A549 (cell line): ENCODE measurements around the gene COG6. TPM values are rescaled to one million over a fixed set of nuclear protein-coding genes. Genes with fewer than 3 reads are reported as not detected.

ENCODE experiments used
- ATAC-seq, 2 experiments: fragments of 200-7000 bp in 1 of 2; fragments of >200 bp in 1 of 2; cut with Nextera tagmentation in 1 of 2; cut with Tn5 transposase in 1 of 2; 3 replicates each; pipeline versions ENCODE4 v1.8.0 to v1.9.1; 2018 to 2020; ENCODE audit warnings: mild to moderate bottlenecking in 1 of 2, moderate library complexity in 1 of 2
- CTCF ChIA-PET: fragments of 300-600 bp; sonication (Branson Sonifier 250); formaldehyde crosslinking; extraction: SDS; loops from one replicate; lab custom pipeline; 2021; ENCODE audit warnings: antibody characterized with exemption, inconsistent platforms; lab: Yijun Ruan, JAX
- POLR2A ChIA-PET: fragments of 350-600 bp; formaldehyde crosslinking; extraction: SDS; loops from one replicate; lab custom pipeline; 2021; ENCODE audit warnings: antibody characterized with exemption, inconsistent platforms; lab: Yijun Ruan, JAX
- DNase-seq, 2 experiments: peaks; one replicate each; pipeline versions ENCODE4 v3.0.0 to v3.0.0-alpha.2; 2011 to 2016; ENCODE audit warnings: low read depth in 1 of 2, low spot score in 1 of 2
- FAIRE-seq: peaks from 2 replicates; lab custom pipeline; 2011; peaks lifted over from hg19 to GRCh38; lab: Jason Lieb, UNC
- H3K27ac ChIP-seq, 2 experiments: fragments of >200 bp; sonication (Bioruptor Twin); formaldehyde crosslinking; 3 replicates each; pipeline ENCODE4 v1.5.1; 2016 to 2017
- H3K4me1 ChIP-seq: fragments of >200 bp; sonication (Bioruptor Twin); formaldehyde crosslinking; 3 replicates; pipeline ENCODE4 v1.6.1; 2016
- H3K4me2 ChIP-seq: fragments of >200 bp; sonication (Bioruptor Twin); formaldehyde crosslinking; 3 replicates; pipeline ENCODE4 v1.6.1; 2016
- H3K4me3 ChIP-seq: fragments of >200 bp; sonication (Bioruptor Twin); formaldehyde crosslinking; 3 replicates; pipeline ENCODE4 v1.5.1; 2016
- H3K9me3 ChIP-seq: fragments of >200 bp; sonication (Bioruptor Twin); formaldehyde crosslinking; 3 replicates; pipeline ENCODE4 v1.6.1; 2016
- ATOH8 ChIP-seq: fragments of 250-450 bp; sonication (Bioruptor Pico); IDR thresholded peaks from 2 replicates; pipeline ENCODE4 v1.5.0; 2020; ENCODE audit warnings: low read depth, mild to moderate bottlenecking, moderate library complexity
- BCL3 ChIP-seq: fragments of >200 bp; sonication (Bioruptor Twin); formaldehyde crosslinking; IDR thresholded peaks from 3 replicates; pipeline ENCODE4 v1.6.1; 2016
- CHD4 ChIP-seq: fragments of 200-600 bp; sonication (generic); IDR thresholded peaks from 2 replicates; pipeline ENCODE4 v1.6.1; 2016; ENCODE audit warnings: antibody characterized with exemption, mild to moderate bottlenecking, borderline replicate concordance
- E2F6 ChIP-seq: IDR thresholded peaks from 2 replicates; pipeline ENCODE4 v1.6.1; 2012; ENCODE audit warnings: low read depth, borderline replicate concordance
- ESRRA ChIP-seq: fragments of 150-350 bp; IDR thresholded peaks from 2 replicates; pipeline ENCODE4 v1.6.1; 2014; ENCODE audit warnings: mild to moderate bottlenecking, low read length, borderline replicate concordance
- FOSB ChIP-seq: fragments of 250-450 bp; sonication (Bioruptor Pico); IDR thresholded peaks from 2 replicates; pipeline ENCODE4 v1.5.0; 2020; ENCODE audit warnings: mild to moderate bottlenecking, moderate library complexity
- FOSL2 ChIP-seq, 2 experiments: fragments of 450-650 bp in 1 of 2; fragments of >200 bp in 1 of 2; sonication (Bioruptor Twin) in 1 of 2; formaldehyde crosslinking; IDR thresholded peaks; 2 replicates each; pipeline versions ENCODE4 v1.5.0 to v1.6.1; 2016 to 2020; ENCODE audit warnings: mild to moderate bottlenecking in 1 of 2, moderate library complexity in 1 of 2
- FOXS1 ChIP-seq: fragments of 250-450 bp; sonication (Bioruptor Pico); IDR thresholded peaks from 2 replicates; pipeline ENCODE4 v1.5.0; 2020; ENCODE audit warnings: mild to moderate bottlenecking, moderate library complexity
- HEYL ChIP-seq: fragments of 250-450 bp; sonication (Bioruptor Pico); IDR thresholded peaks from 2 replicates; pipeline ENCODE4 v1.8.0; 2021; ENCODE audit warnings: mild to moderate bottlenecking, moderate library complexity
- HOXB5 ChIP-seq: fragments of 250-450 bp; sonication (Bioruptor Pico); IDR thresholded peaks from 2 replicates; pipeline ENCODE4 v1.5.0; 2020; ENCODE audit warnings: mild to moderate bottlenecking, moderate library complexity
- JUN ChIP-seq, 2 experiments: fragments of >200 bp; sonication (Bioruptor Twin); formaldehyde crosslinking; IDR thresholded peaks; 2 replicates in 1 of 2; 3 replicates in 1 of 2; pipeline ENCODE4 v1.6.1; 2016 to 2017
- KDM1A ChIP-seq: fragments of 200-600 bp; sonication (generic); IDR thresholded peaks from 2 replicates; pipeline ENCODE4 v1.6.1; 2016; ENCODE audit warnings: low read depth, mild to moderate bottlenecking
- KDM5A ChIP-seq: fragments of 200-600 bp; sonication (generic); IDR thresholded peaks from 2 replicates; pipeline ENCODE4 v1.6.1; 2016; ENCODE audit warnings: antibody characterized with exemption, mild to moderate bottlenecking
- MYC ChIP-seq: IDR thresholded peaks from 2 replicates; pipeline ENCODE4 v1.6.1; 2012; ENCODE audit warnings: mild to moderate bottlenecking, inconsistent platforms, low read length, improper control_type of control experiment, borderline replicate concordance
- NPAS2 ChIP-seq: fragments of 250-450 bp; sonication (Bioruptor Pico); IDR thresholded peaks from 2 replicates; pipeline ENCODE4 v1.8.0; 2022; ENCODE audit warnings: mild to moderate bottlenecking, moderate library complexity, borderline replicate concordance
- PHF8 ChIP-seq: fragments of 200-600 bp; sonication (generic); IDR thresholded peaks from 2 replicates; pipeline ENCODE4 v1.6.1; 2016; ENCODE audit warnings: low read depth, mild to moderate bottlenecking, antibody characterized with exemption, moderate library complexity, borderline replicate concordance
- POLR2A ChIP-seq: IDR thresholded peaks from 2 replicates; pipeline ENCODE4 v1.6.1; 2012; ENCODE audit warnings: mild to moderate bottlenecking, low read length
- POLR2AphosphoS2 ChIP-seq: conservative IDR thresholded peaks from 2 replicates; pipeline ENCODE4 v1.6.1; 2012; ENCODE audit warnings: low read length, improper control_type of control experiment, inconsistent platforms
- RAD21 ChIP-seq, 2 experiments: fragments of >200 bp in 1 of 2; sonication (Bioruptor Twin) in 1 of 2; formaldehyde crosslinking in 1 of 2; IDR thresholded peaks in 1 of 2; conservative IDR thresholded peaks in 1 of 2; 2 replicates in 1 of 2; 3 replicates in 1 of 2; pipeline ENCODE4 v1.6.1; 2012 to 2018; ENCODE audit warnings: inconsistent platforms in 1 of 2
- RARB ChIP-seq: fragments of 250-450 bp; sonication (Bioruptor Pico); IDR thresholded peaks from 2 replicates; pipeline ENCODE4 v1.8.0; 2021; ENCODE audit warnings: mild to moderate bottlenecking, moderate library complexity
- RFX5 ChIP-seq: fragments of 450-650 bp; IDR thresholded peaks from 2 replicates; pipeline ENCODE4 v1.7.1; 2014; ENCODE audit warnings: antibody characterized with exemption, mild to moderate bottlenecking, moderate library complexity
- USF2 ChIP-seq: fragments of 450-650 bp; IDR thresholded peaks from 2 replicates; pipeline ENCODE4 v1.6.1; 2014; ENCODE audit warnings: antibody characterized with exemption
- ZC3H11A ChIP-seq: fragments of 450-650 bp; IDR thresholded peaks from 2 replicates; pipeline ENCODE4 v1.6.1; 2014; ENCODE audit warnings: antibody characterized with exemption, mild to moderate bottlenecking
- WGBS: methylation state at CpG from one replicate; pipeline ENCODE4 v1.1.6; 2017; ENCODE audit errors: missing lambda C conversion rate; 5-methylcytosine and 5-hydroxymethylcytosine counted together
- polyA minus RNA-seq: library from RNA; depleted of rRNA, polyadenylated mRNA; stranded (reverse); fragments of >200 nt; gene quantifications from 2 replicates; pipeline ENCODE4 v1.2.3, GENCODE V29; 2011; rRNA and poly(A)+ RNA removed
- polyA plus RNA-seq, 4 experiments: library from polyadenylated mRNA; depleted of rRNA in 3 of 4; stranded (reverse); fragments of >200 nt; fragmentation: RNase III in 1 of 4; extraction: RNeasy Plus Mini Kit Qiagen cat#74134 plus additional on column Dnase treatment in 1 of 4; gene quantifications; 2 replicates in 3 of 4; 3 replicates in 1 of 4; pipeline ENCODE4 v1.2.3, GENCODE V29; 2011 to 2017

The COG6 gene
- 18.8 and 22.0 TPM in 2 replicates for polyA plus RNA-seq (2011; rRNA removed)
- polyA plus RNA-seq (2012; cell fraction: cytosol; rRNA removed), result 3.8 and 4.2 TPM in 2 replicates
- polyA plus RNA-seq (2012; cell fraction: nucleus; rRNA removed), result 2.0 and 4.9 TPM in 2 replicates
- 7.9 to 8.9 TPM (median 8.8 TPM) in 3 replicates for polyA plus RNA-seq (2017; fragmentation: RNase III; extraction: RNeasy Plus Mini Kit Qiagen cat#74134 plus additional on column Dnase treatment)
- polyA minus RNA-seq, result 6.9 TPM in 2 replicates

- TF ChIP-seq HEYL (CRISPR knock-in tag) (no peak), POLR2A (peak; percentile 71)
- Histone ChIP-seq H3K4me2 (peak within 1 kb of the TSS; percentile 75), H3K4me3 (peak within 1 kb of the TSS; percentile 80), H3K4me1 (no peaks in the 10 kb centered on the region; the same call in 2 of the 3 replicates), H3K27ac (peak within 1 kb of the TSS; percentile 75 to 94), H3K9me3 (no peaks in the 10 kb centered on the region)
- FAIRE-seq (no peak), ATAC-seq (peak; percentile 97 to 98), DNase-seq (peak; percentile 54 to 84)
- ChIA-PET CTCF (no interaction called here), POLR2A (no interaction called here)
- 5% methylated on average over 7 of the region's 59 CpGs for WGBS
Measured at GRCh38 chr13:39655569-39656324, at the start of gene COG6. COG6 (plus strand) TSS chr13:39655662; CDS start chr13:39655727, 65 bp downstream.

GRCh38 chr13:39605677-39606320 lies 49.7 kb upstream of the COG6 start:
- H3K4me1 ChIP-seq, result no peaks in the 10 kb centered on the region
- DNase-seq (no peak), FAIRE-seq (no peak), ATAC-seq (no peak)
- H3K4me3 ChIP-seq, result no peak overlapping the region
- TF ChIP-seq RAD21 (conservative IDR thresholded peaks at IDR 0.05 in 1 of 2, IDR thresholded peaks at IDR 0.05 in 1 of 2) (no peak), E2F6 (no peak), BCL3 (no peak), HEYL (CRISPR knock-in tag) (no peak), ATOH8 (CRISPR knock-in tag) (no peak), JUN (IDR thresholded peaks at IDR 0.05) (no peak), PHF8 (no peak), POLR2AphosphoS2 (no peak), HOXB5 (CRISPR knock-in tag) (no peak), FOSB (CRISPR knock-in tag) (no peak), KDM1A (no peak), NPAS2 (CRISPR knock-in tag) (no peak), FOXS1 (CRISPR knock-in tag) (no peak), ZC3H11A (no peak), MYC (no peak), POLR2A (no peak), KDM5A (no peak), ESRRA (no peak)
- H3K4me2 ChIP-seq, result no peak overlapping the region
- H3K27ac ChIP-seq, result no peak overlapping the region
- WGBS, result 58% methylated on average over 3 of the region's 3 CpGs
- POLR2A ChIA-PET, result no interaction called here
- no peaks in the 10 kb centered on the region for H3K9me3 ChIP-seq
- CTCF ChIA-PET, result interaction anchor here (0.7 to 1.9 kb wide), 4 partner anchors 10 to 555 kb away, joined by 3 to 12 read pairs (median 4); no protein-coding TSS in a partner anchor

- no peak for FAIRE-seq
Measured at GRCh38 chr13:39607876-39608275, 47.6 kb upstream of the COG6 start.

More at GRCh38 chr13:39607876-39608275, 47.6 kb upstream of the COG6 start:
- H3K27ac ChIP-seq, result no peak overlapping the region
- H3K4me2 ChIP-seq, result no peak overlapping the region
- TF ChIP-seq HEYL (CRISPR knock-in tag), result no peak
- no peak for TF ChIP-seq FOXS1 (CRISPR knock-in tag)
- no peak for TF ChIP-seq RARB (CRISPR knock-in tag)
- no peak for TF ChIP-seq ATOH8 (CRISPR knock-in tag)
- TF ChIP-seq USF2, result no peak
- no peak for TF ChIP-seq CHD4
- TF ChIP-seq RFX5, result no peak
- TF ChIP-seq FOSL2 (IDR thresholded peaks at IDR 0.05), result no peak
- TF ChIP-seq FOSL2 (CRISPR knock-in tag; IDR thresholded peaks at IDR 0.05), result no peak
- H3K4me3 ChIP-seq, result no peak overlapping the region
- ChIA-PET POLR2A (no interaction called here), CTCF (interaction anchor here (1.2 to 6.3 kb wide), 2 partner anchors 8 to 464 kb away, joined by 6 to 47 read pairs; no protein-coding TSS in a partner anchor)
- ATAC-seq, result no peak
- no peak for DNase-seq
- 50% methylated on average over 4 of the region's 4 CpGs for WGBS
- H3K9me3 ChIP-seq, result no peaks in the 10 kb centered on the region
- H3K4me1 ChIP-seq, result no peaks in the 10 kb centered on the region
